DOHH2 (cell line): ENCODE measurements around the gene DDX28.

Experiments used
- H3F3A ChIP-seq: fragments of 200-600 bp; sonication (generic), shearing (Covaris generic); 2 replicates; pipeline ENCODE4 v1.6.0; 2016; ENCODE audit warnings: antibody characterized with exemption, mild to moderate bottlenecking; ENCODE audit not compliant: control insufficient read depth, insufficient read depth
- H3K27ac ChIP-seq: fragments of 200-600 bp; sonication (generic); 2 replicates; pipeline ENCODE4 v1.5.1; 2014; ENCODE audit warnings: low read depth, mild to moderate bottlenecking, low read length, moderate library complexity
- H3K27me3 ChIP-seq: fragments of 200-600 bp; sonication (generic); 2 replicates; pipeline ENCODE4 v1.6.1; 2014; ENCODE audit warnings: mild to moderate bottlenecking, low read length, mixed read lengths; ENCODE audit not compliant: control insufficient read depth
- H3K36me3 ChIP-seq: fragments of 200-600 bp; sonication (generic); 2 replicates; pipeline ENCODE4 v1.6.1; 2014; ENCODE audit warnings: mild to moderate bottlenecking, low read length, moderate library complexity, mixed read lengths; ENCODE audit not compliant: control insufficient read depth
- H3K4me1 ChIP-seq: fragments of 200-600 bp; sonication (generic); 2 replicates; pipeline ENCODE4 v1.6.1; 2014; ENCODE audit warnings: mild to moderate bottlenecking, low read length, mixed read lengths; ENCODE audit not compliant: control insufficient read depth
- H3K4me2 ChIP-seq: fragments of 200-600 bp; sonication (generic); 2 replicates; pipeline ENCODE4 v1.6.0; 2014; ENCODE audit warnings: mild to moderate bottlenecking, low read length, moderate library complexity
- H3K4me3 ChIP-seq: fragments of 200-600 bp; sonication (generic); 2 replicates; pipeline ENCODE4 v1.5.1; 2014; ENCODE audit warnings: mild to moderate bottlenecking, low read length, mixed read lengths
- H3K79me2 ChIP-seq: fragments of 200-600 bp; sonication (generic); 2 replicates; pipeline ENCODE4 v1.6.1; 2014; ENCODE audit warnings: mild to moderate bottlenecking, low read length, mixed read lengths; ENCODE audit not compliant: control insufficient read depth
- H3K9me2 ChIP-seq: fragments of 200-600 bp; sonication (generic); replicated peaks from 2 replicates; pipeline ENCODE4 v1.6.1; 2014; ENCODE audit warnings: mild to moderate bottlenecking, low read length, mixed read lengths; ENCODE audit not compliant: control insufficient read depth
- H3K9me3 ChIP-seq: fragments of 200-600 bp; sonication (generic); 2 replicates; pipeline ENCODE4 v1.6.1; 2014; ENCODE audit warnings: antibody characterized with exemption, low read length, mixed read lengths; ENCODE audit not compliant: control insufficient read depth, insufficient read depth
- H4K20me1 ChIP-seq: fragments of 200-600 bp; sonication (generic); 2 replicates; pipeline ENCODE4 v1.6.0; 2014; ENCODE audit warnings: low read depth, mild to moderate bottlenecking, antibody characterized with exemption, low read length, moderate library complexity; ENCODE audit not compliant: control insufficient read depth, insufficient read depth
- CTCF ChIP-seq: fragments of 200-600 bp; sonication (generic); IDR thresholded peaks from one replicate; pipeline ENCODE4 v1.5.1; 2014; ENCODE audit warnings: antibody characterized with exemption, mild to moderate bottlenecking, low read depth, low read length; ENCODE audit not compliant: poor library complexity, severe bottlenecking
- EZH2phosphoT487 ChIP-seq: fragments of 200-600 bp; sonication (generic); IDR thresholded peaks from 2 replicates; pipeline ENCODE4 v1.6.1; 2017; ENCODE audit warnings: borderline replicate concordance, mild to moderate bottlenecking, antibody characterized with exemption, low read length, moderate library complexity, mixed read lengths

DDX28 gene

GRCh38 chr16:67979955-67980678 lies 42.9 kb downstream of the DDX28 start, which contains the start of gene DPEP3:
TSS of gene DPEP3 (minus strand) at chr16:67980499. CDS start at chr16:67980380, 119 bp downstream.
- no peaks in the 10 kb centered on the region for H3K36me3 ChIP-seq
- peaks cover 21% of the 10 kb centered on the region for H3K27me3 ChIP-seq
- H3F3A ChIP-seq: no peaks in the 10 kb centered on the region
- H3K4me2 ChIP-seq: no peak within 1 kb of the TSS
- H3K79me2 ChIP-seq: no peaks in the 10 kb centered on the region
- H3K27ac ChIP-seq: no peak within 1 kb of the TSS
- H3K9me2 ChIP-seq: no peaks in the 10 kb centered on the region
- H4K20me1 ChIP-seq: no peaks in the 10 kb centered on the region
- peaks cover 28% of the 10 kb centered on the region for H3K4me1 ChIP-seq
- H3K4me3 ChIP-seq: no peak within 1 kb of the TSS
- no peak for TF ChIP-seq EZH2phosphoT487
- TF ChIP-seq CTCF: peak; percentile 17
- no peaks in the 10 kb centered on the region for H3K9me3 ChIP-seq

- Histone ChIP-seq H3K27me3 (peaks cover 26% of the 10 kb centered on the region), H3K4me2 (no peak overlapping the region), H4K20me1 (no peaks in the 10 kb centered on the region), H3K9me2 (no peaks in the 10 kb centered on the region), H3K9me3 (no peaks in the 10 kb centered on the region), H3K36me3 (no peaks in the 10 kb centered on the region), H3F3A (no peaks in the 10 kb centered on the region), H3K4me3 (no peak overlapping the region), H3K79me2 (no peaks in the 10 kb centered on the region), H3K4me1 (peaks cover 12% of the 10 kb centered on the region), H3K27ac (no peak overlapping the region)
- TF ChIP-seq EZH2phosphoT487 (no peak), CTCF (no peak)
Observed at GRCh38 chr16:67977469-67978227, 45.4 kb downstream of the DDX28 start.

- no peaks in the 10 kb centered on the region for H3K36me3 ChIP-seq
- peaks cover 12% of the 10 kb centered on the region for H3K4me1 ChIP-seq
- no peak overlapping the region for H3K27ac ChIP-seq
- TF ChIP-seq CTCF: no peak
- H3K4me3 ChIP-seq: no peak overlapping the region
- H4K20me1 ChIP-seq: no peaks in the 10 kb centered on the region
- peaks cover 26% of the 10 kb centered on the region for H3K27me3 ChIP-seq
- no peak overlapping the region for H3K4me2 ChIP-seq
- H3F3A ChIP-seq: no peaks in the 10 kb centered on the region
- no peaks in the 10 kb centered on the region for H3K79me2 ChIP-seq
- H3K9me2 ChIP-seq: no peaks in the 10 kb centered on the region
- H3K9me3 ChIP-seq: no peaks in the 10 kb centered on the region
Observed at GRCh38 chr16:67977005-67977404, 46.0 kb downstream of the DDX28 start.
